ENCODE results near the gene SMAGP.

GRCh38 chr12:51269174-51270066, 795 bp downstream of the SMAGP start:
- peak in 4 of 5 experiments; percentile 22 to 47 (median 42) for TF ChIP-seq CTCF (IDR thresholded peaks at IDR 0.05 in 4 of 5, conservative IDR thresholded peaks at IDR 0.05 in 1 of 5)
- TF ChIP-seq POLR2A (IDR thresholded peaks at IDR 0.05), result no peak

Data from gastrocnemius medialis (tissue), 4 donors.